ENCODE measurements around the gene PPP1R37. TPM values are rescaled to one million over a fixed set of nuclear protein-coding genes. Genes with fewer than 3 reads are reported as not detected.

Gene PPP1R37
- total and polyA plus RNA-seq, 2 of the 8 experiments (the other 6 are each of a cell fraction or from before 2014, with no cell fraction given) = 14.6 to 25.7 TPM

GRCh38 chr19:45172611-45173208 lies 79.7 kb downstream of the PPP1R37 start:
- peaks cover 5% of the 10 kb centered on the region for H3K79me1 ChIP-seq (ENCODE audit: low read depth, low read length)
- H3K36me3 ChIP-seq (ENCODE audit: control insufficient read depth in 2 of 4, insufficient read depth in 4 of 4, low read length in 3 of 4) = no peaks in the 10 kb centered on the region
- H3K56ac ChIP-seq (replicated peaks; ENCODE audit: insufficient read length, low read depth, low read length) = no peak overlapping the region
- H2BK5ac ChIP-seq (ENCODE audit: low read depth, low read length) = no peak overlapping the region
- H3K23me2 ChIP-seq (ENCODE audit: low read depth, low read length) = no peaks in the 10 kb centered on the region; the same call in 1 of the 2 replicates
- H4K20me1 ChIP-seq (replicated peaks in 1 of 2; ENCODE audit: control insufficient read depth in 1 of 2, insufficient read depth in 2 of 2, low read length in 2 of 2) = peaks cover 3 to 10% of the 10 kb centered on the region in 2 experiments
- no peaks in the 10 kb centered on the region for H3K9me3 ChIP-seq (ENCODE audit: insufficient read depth in 2 of 2, low read depth in 1 of 2, low read length in 1 of 2)
- DNase-seq (ENCODE audit: low read depth in 1 of 2, low spot score in 2 of 2) (no peak), FAIRE-seq (no peak)
- no peak overlapping the region for H2BK20ac ChIP-seq (ENCODE audit: low read length)
- H2AK5ac ChIP-seq (ENCODE audit: low read depth, low read length) = no peak overlapping the region
- H3K79me2 ChIP-seq (ENCODE audit: control insufficient read depth in 1 of 2, insufficient read depth in 2 of 2, low read length in 2 of 2) = peaks cover 0 to 3% of the 10 kb centered on the region in 2 experiments; a peak in 1 of 4 replicates
- ChIA-PET POLR2A (ENCODE audit: partially characterized antibody) (interaction anchor here (0.5 to 3.6 kb wide), 2 partner anchors 13 to 92 kb away, joined by 3 to 14 read pairs; partner anchors contain the start of gene NKPD1), CTCF (ENCODE audit: partially characterized antibody) (interaction anchor here (2.0 kb wide), 1 partner anchor 10 kb away, joined by 8 read pairs; no protein-coding TSS in a partner anchor)
- H2BK15ac ChIP-seq (ENCODE audit: low read length) = no peak overlapping the region
- no peak overlapping the region for H3K14ac ChIP-seq (ENCODE audit: insufficient read length)
- H2AFZ ChIP-seq (ENCODE audit: low read length) = no peak overlapping the region
- H3K23ac ChIP-seq (ENCODE audit: insufficient read length) = no peak overlapping the region
- no peak overlapping the region for H3K4me3 ChIP-seq (ENCODE audit: extremely low read depth in 1 of 4, insufficient read depth in 2 of 4, low read depth in 3 of 4, low read length in 4 of 4)
- H3K4ac ChIP-seq (replicated peaks; ENCODE audit: insufficient read length, low read depth, low read length) = no peak overlapping the region
- no peak overlapping the region for H4K8ac ChIP-seq (ENCODE audit: extremely low read depth, insufficient read depth, low read length)
- H4K91ac ChIP-seq (replicated peaks; ENCODE audit: insufficient read length, low read length) = no peak overlapping the region
- H3K27me3 ChIP-seq (replicated peaks in 1 of 4; ENCODE audit: control insufficient read depth in 3 of 4, extremely low read depth in 1 of 4, insufficient read depth in 3 of 4, low read length in 3 of 4) = no peaks in the 10 kb centered on the region
- H2BK120ac ChIP-seq (replicated peaks; ENCODE audit: low read depth, low read length) = no peak overlapping the region
- H3K27ac ChIP-seq (ENCODE audit: low read depth, low read length) = no peak overlapping the region
- no peaks in the 10 kb centered on the region; a peak in 1 of 7 replicates for H3K4me1 ChIP-seq (replicated peaks in 1 of 4; ENCODE audit: control insufficient read depth in 3 of 4, insufficient read depth in 4 of 4, low read length in 3 of 4)
- WGBS, 2 experiments (ENCODE audit: extremely low coverage in 1 of 2, insufficient coverage in 1 of 2, insufficient read length in 1 of 2, insufficient replicate concordance in 2 of 2, low coverage in 1 of 2, low lambda C conversion rate in 2 of 2, missing lambda C conversion rate in 1 of 2) = 86% methylated on average over 17 of the region's 18 CpGs; no CpG with 5 or more reads in 1 of the 2 experiments
- H2BK12ac ChIP-seq (ENCODE audit: low read depth, low read length) = no peak overlapping the region
- no peak overlapping the region for H3K4me2 ChIP-seq (ENCODE audit: insufficient read depth in 1 of 2, low read depth in 2 of 2, low read length in 2 of 2)
- no peak overlapping the region for H4K5ac ChIP-seq (ENCODE audit: insufficient read length, low read depth, low read length)
- no peak overlapping the region for H3K9ac ChIP-seq (replicated peaks in 1 of 4; ENCODE audit: extremely low read depth in 1 of 4, low read depth in 3 of 4, low read length in 3 of 4)
- no peak overlapping the region for H3K18ac ChIP-seq (ENCODE audit: extremely low read depth, low read length)
- TF ChIP-seq SP1 (IDR thresholded peaks at IDR 0.05; ENCODE audit: low read depth, low read length) = no peak
- no peak for TF ChIP-seq SIRT6 (IDR thresholded peaks at IDR 0.05; ENCODE audit: low read length)
- no peak for TF ChIP-seq ATF2 (IDR thresholded peaks at IDR 0.05; ENCODE audit: low read length)
- no peak for TF ChIP-seq PHF8 (conservative IDR thresholded peaks at IDR 0.05; ENCODE audit: low read depth, low read length)
- TF ChIP-seq SRF (IDR thresholded peaks at IDR 0.05; ENCODE audit: low read depth, low read length) = no peak
- TF ChIP-seq JUND (IDR thresholded peaks at IDR 0.05; ENCODE audit: low read length) = no peak
- no peak for TF ChIP-seq HDAC6 (IDR thresholded peaks at IDR 0.05; ENCODE audit: low read depth, low read length)
- TF ChIP-seq ZNF274 (IDR thresholded peaks at IDR 0.05; ENCODE audit: borderline replicate concordance, extremely low read depth, low read length) = no peak
- TF ChIP-seq USF2 (IDR thresholded peaks at IDR 0.05; ENCODE audit: low read length) = no peak
- TF ChIP-seq SIN3A (conservative IDR thresholded peaks at IDR 0.05 in 1 of 2, IDR thresholded peaks at IDR 0.05 in 1 of 2; ENCODE audit: low read depth in 1 of 2, low read length in 2 of 2) = no peak
